GM21447 (cell line): ENCODE data around the gene PSMA7.

Experiments
- ATAC-seq: cut with Tn5 transposase; IDR thresholded peaks from one replicate; pipeline ENCODE4 v1.9.1; 2021; ENCODE audit not compliant: unreplicated experiment

PSMA7 gene

DNA sequence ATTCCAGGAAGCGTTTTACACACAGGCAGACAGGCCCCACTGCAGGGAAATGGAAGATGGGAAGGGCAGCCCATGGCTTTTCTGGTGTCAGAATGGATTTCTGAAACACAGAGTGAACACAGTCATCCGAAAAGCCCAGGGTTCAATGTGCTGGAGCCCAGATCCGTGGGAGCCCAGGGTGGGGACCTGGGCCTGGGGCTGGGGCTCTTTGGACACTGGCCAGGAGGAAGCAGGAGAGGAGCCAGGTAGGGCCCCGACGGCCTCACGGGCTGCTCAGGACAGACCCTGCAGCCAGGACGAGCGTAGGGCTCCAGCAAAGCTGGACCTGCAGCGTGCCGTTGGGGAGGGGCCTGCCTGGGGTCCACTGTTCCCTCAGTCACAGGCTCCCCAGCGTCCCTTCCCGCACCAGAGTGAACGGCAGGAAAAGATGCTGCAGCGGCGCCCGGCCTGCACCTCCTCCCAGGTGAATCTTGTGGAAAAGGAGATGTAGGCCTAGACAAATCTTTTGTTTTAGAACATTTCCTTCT lies 45.2 kb downstream of the PSMA7 start:
- no peak for ATAC-seq

DNA sequence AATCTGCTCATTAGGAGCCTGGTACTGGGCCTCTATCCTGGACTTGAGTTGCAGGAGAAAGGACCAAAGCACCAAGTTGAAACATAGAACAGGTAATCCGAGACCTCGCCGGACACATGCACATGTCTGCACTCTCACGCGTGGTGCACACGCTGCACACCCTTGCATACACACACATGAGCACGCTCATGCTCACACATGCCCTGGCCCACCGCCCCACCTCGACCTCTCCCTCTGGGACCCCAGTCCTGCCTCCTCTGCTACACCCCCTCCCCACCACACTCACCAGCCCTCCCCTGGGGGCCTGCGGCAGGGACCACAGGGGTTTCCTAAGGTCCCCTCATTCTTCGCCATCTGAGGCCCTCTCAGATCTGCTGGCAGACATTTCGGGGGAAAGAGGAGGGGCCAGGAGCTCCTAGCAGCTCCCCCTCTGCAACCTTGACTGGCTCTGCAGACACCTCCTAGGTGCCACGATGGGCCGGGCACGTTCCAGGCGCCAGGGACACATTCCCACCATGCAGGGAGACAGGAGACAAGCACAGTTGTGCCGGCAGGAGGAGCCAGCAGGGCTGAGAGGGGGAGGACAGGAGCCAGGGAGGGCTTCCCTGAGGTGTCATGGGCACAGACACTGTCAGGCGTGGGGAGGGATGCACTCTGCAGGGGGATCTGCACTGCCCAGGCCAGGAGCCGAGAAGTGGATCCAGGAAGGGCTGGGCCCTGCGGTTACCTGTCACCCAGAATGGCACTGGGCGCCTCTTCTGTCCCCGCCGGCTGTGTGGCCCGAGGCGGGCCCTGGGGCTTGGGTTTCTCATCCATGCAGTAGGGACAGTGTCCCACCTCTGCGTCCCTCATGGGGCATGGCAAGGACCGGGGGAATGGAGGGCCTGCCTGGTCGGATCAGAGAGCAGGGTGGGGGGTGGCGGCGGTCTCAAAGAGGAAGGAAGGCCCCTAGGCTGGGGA lies 46.5 kb downstream of the PSMA7 start:
- no peak for ATAC-seq

DNA sequence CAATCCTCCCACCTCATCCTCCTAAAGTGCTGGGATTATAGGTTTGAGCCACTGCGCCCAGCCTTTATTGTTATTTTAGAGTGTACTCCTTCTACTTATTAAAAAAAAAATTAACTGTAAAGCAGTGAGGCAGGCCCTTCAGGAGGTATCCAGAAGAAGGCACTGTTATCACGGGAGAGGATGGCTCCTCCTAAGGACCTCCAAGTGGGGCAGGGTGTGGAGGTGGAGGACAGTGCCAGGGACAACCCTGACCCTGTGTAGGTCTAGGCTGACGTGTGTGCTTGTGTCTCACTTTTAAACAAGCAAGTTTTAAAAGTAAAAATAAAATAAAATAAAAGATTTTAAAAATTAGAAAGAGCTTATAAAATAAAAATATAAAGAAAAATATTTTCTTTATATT lies 53.8 kb downstream of the PSMA7 start:
- ATAC-seq = no peak

DNA sequence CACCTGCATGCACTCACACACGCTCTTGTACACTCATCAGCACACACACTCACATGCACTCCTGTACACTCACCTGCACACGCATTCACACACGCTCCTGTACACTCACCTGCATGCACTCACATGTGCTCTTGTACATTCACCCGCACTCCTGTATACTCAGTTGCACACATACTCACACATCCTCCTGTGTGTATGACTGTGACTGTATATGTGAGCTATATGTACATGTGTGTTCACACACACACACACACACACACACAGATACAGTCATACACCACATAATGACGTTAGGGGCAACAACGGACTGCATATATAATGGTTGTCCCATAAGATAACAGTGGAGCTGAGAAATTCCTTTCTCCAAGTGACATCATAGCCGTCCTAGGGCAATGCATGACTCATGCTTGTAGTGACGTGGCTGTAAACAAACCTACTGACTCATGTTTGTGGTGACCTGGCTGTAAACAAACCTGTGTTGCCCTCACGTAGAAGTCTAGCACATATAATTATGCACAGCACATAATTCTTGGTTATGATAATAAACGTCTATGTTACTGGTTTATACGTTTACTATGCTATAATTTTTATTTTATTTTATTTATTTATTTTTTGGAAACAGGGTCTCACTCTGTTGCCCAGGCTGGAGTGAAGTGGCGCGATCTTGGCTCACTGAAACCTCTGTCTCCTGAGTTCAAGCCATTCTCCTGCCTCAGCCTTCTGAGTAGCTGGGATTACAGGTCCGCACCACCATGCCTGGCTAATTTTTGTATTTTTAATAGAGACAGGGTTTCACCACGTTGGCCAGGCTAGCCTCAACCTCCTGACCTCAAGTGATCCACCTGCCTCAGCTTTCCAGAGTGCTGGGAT lies 54.7 kb downstream of the PSMA7 start:
- no peak for ATAC-seq

DNA sequence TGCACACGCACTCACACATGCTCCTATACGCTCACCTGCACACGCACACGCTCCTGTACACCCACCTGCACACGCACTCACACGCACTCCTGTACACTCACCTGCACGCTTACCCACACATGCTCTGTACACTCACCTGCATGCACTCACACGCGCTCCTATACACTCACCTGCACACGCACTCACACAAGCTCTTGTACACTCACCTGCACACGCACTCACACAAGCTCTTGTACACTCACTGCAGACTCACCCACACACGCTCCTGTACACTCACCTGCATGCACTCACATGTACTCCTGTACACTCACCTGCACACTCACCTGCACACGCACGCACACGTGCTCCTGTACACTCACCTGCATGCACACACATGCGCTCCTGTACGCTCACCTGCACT lies 55.6 kb downstream of the PSMA7 start:
- ATAC-seq = no peak

DNA sequence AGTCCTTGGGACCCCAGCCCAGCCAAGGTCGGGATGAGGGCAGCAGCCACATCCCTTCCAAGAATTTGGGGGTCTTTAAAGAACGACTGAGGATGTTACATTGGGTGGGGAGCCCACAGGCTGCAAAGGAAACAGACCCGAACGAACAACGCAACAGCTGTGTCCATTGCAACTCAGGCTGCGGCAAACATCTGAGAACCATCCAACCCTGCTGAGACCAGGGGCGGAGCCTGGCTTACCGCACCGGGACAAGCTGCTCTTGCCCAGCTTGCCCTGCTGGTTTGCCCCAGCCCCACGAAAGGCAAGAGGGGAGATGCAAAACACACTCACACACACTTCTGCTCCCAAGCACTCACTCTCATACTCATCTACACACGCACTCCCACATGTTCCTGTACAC lies 56.0 kb downstream of the PSMA7 start:
- no peak for ATAC-seq
